Right lobe of liver (tissue), 6 donors: ENCODE data around the gene SPTLC2. TPM values are rescaled to one million over a fixed set of nuclear protein-coding genes. Genes with fewer than 3 reads are reported as not detected.
"Not testable (repeated sequence)": the region's sequence is repeated elsewhere in the genome, so short reads cannot be mapped to it uniquely, and the experiment has no call there.

Source experiments
- ATAC-seq, 4 donors: fragments of 200-7000 bp; cut with Tn5 transposase; one replicate each; pipeline ENCODE4 v1.9.1; 2020; ENCODE audit warnings: mild to moderate bottlenecking in 4 of 4, moderate library complexity in 4 of 4
- DNase-seq, 3 donors: peaks; one replicate each; pipeline ENCODE4 v3.0.0-alpha.2; 2020
- H3K27ac ChIP-seq, 3 donors: fragments of 200-600 bp; one replicate each; pipeline ENCODE4 v1.8.0; 2022
- H3K27me3 ChIP-seq, 2 donors: fragments of 200-600 bp; one replicate each; pipeline ENCODE4 v1.8.0; 2022
- H3K36me3 ChIP-seq, 4 donors: fragments of 200-600 bp; sonication (generic) in 1 of 4; one replicate each; pipeline versions ENCODE4 v1.5.1 to v1.8.0; 2017 to 2022; ENCODE audit warnings: control low read depth in 1 of 4
- H3K4me1 ChIP-seq, 4 donors: fragments of 200-600 bp; sonication (generic) in 1 of 4; one replicate each; pipeline versions ENCODE4 v1.5.1 to v1.8.0; 2017 to 2022; ENCODE audit warnings: control low read depth in 1 of 4
- H3K4me3 ChIP-seq, 3 donors: fragments of 200-600 bp; one replicate each; pipeline ENCODE4 v1.8.0; 2022
- H3K9me3 ChIP-seq, 4 donors: fragments of 200-600 bp; sonication (generic) in 1 of 4; one replicate each; pipeline versions ENCODE4 v1.5.1 to v1.8.0; 2017 to 2022; ENCODE audit warnings: control low read depth in 1 of 4
- CTCF ChIP-seq, 4 donors: fragments of 200-600 bp in 3 of 4; fragments of 450-650 bp in 1 of 4; IDR thresholded peaks; one replicate each; pipeline versions ENCODE4 v1.5.1 to v1.8.0; 2016 to 2022; ENCODE audit warnings: antibody characterized with exemption in 4 of 4, mild to moderate bottlenecking in 2 of 4
- POLR2A ChIP-seq: fragments of 450-650 bp; IDR thresholded peaks from one replicate; pipeline ENCODE4 v1.6.1; 2017; ENCODE audit warnings: antibody characterized with exemption, mild to moderate bottlenecking
- WGBS: methylation state at CpG from one replicate; pipeline ENCODE4 v1.1.6; 2018; ENCODE audit warnings: low coverage, low lambda C conversion rate; ENCODE audit not compliant: insufficient coverage; ENCODE audit errors: missing lambda C conversion rate; 5-methylcytosine and 5-hydroxymethylcytosine counted together
- intact Hi-C, 2 donors: fragments of 100-400 bp; cut with DNase I; formaldehyde crosslinking; loops; one replicate each; pipeline versions ENCODE4 v1.11.2 to v1.14.1; 2022
- total RNA-seq, 6 experiments: library from RNA; depleted of rRNA in 2 of 6; stranded (reverse); fragments of >200 nt in 2 of 6; fragmentation: NEBNext Ultra II Directional in 3 of 6; extraction: Animal tissue kit (Norgen Biotek cat#: 25700) in 3 of 6; gene quantifications; one replicate each; pipeline versions ENCODE4 v1.1.0 to v1.2.4, GENCODE V29; 2016 to 2023
- donor health status: DM: no; HTN: yes; CAD: no.
- donor health status: DM: no; HTN: no; CAD: no.
- donor health status: DM: no; HTN: no; CAD: no.
- donor health status: DM: no; HTN: yes; CAD: no.
- donor health status: DM: no; HTN: yes; CAD: no.

The SPTLC2 gene
- total RNA-seq, 6 experiments from 2014 or later, result 5.9 to 16.4 (median 10.7) TPM

GRCh38 chr14:77641534-77642341, 25.3 kb upstream of the SPTLC2 start:
- no peaks in the 10 kb centered on the region for H3K36me3 ChIP-seq
- peak; percentile 85 to 87 (median 86) for ATAC-seq
- H3K4me3 ChIP-seq, result peak overlapping the region; percentile 27 to 53 (median 36)
- DNase-seq, result peak; percentile 75 to 79 (median 78)
- peak overlapping the region; percentile 50 to 59 (median 58) for H3K27ac ChIP-seq
- H3K9me3 ChIP-seq, result no peaks in the 10 kb centered on the region
- WGBS, result 13% methylated on average over 29 of the region's 47 CpGs
- no peaks in the 10 kb centered on the region for H3K27me3 ChIP-seq
- no peak for TF ChIP-seq POLR2A
- no peak for TF ChIP-seq CTCF (IDR thresholded peaks at IDR 0.05)
- intact Hi-C loops, result no loop called here
- no peaks in the 10 kb centered on the region for H3K4me1 ChIP-seq

DNA sequence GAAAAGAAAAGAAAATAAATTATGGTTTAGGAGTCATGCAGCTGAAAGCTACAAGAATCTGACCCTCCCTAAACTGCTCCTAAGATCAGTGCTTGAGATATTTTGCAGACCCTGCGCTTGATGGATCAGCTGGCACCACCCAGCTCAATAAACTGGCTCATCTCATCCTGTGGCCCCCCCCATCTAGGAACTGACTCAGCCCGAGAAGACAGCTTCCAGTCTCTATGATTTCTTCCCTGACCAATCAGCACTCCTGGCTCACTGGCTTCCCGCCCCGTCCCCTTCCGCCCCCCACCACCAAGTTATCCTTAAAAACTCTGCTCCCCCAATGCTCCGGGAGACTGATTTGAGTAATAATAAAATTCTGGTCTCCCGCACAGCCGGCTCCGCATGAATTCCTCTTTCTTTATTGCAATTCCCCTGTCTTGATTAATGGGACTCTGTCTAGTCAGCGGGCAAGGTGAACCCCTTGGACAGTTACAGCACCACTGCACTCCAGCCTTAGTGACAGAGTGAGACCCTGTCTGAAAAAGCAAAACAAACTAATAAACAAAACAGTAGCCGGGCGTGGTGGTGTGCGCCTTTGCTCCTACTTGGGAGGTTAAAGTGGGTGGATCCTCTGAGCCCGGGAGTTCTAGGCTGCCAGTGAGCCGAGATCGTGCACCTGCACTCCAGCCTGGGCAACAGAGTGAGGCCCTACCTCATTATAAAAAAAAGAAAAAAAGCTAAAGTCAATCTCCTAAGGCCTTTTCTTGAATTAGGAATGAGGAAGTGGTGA, 24.5 kb upstream of the SPTLC2 start:
- peak overlapping the region in 1 of 3 donors; percentile 27 for H3K4me3 ChIP-seq
- ATAC-seq, result peak; percentile 13 to 51 (median 23)

GRCh38 chr14:77638771-77639171, 22.3 kb upstream of the SPTLC2 start:
- Histone ChIP-seq H3K27me3 (no peaks in the 10 kb centered on the region), H3K27ac (no peak overlapping the region), H3K9me3 (no peaks in the 10 kb centered on the region), H3K4me1 (no peaks in the 10 kb centered on the region), H3K36me3 (no peaks in the 10 kb centered on the region), H3K4me3 (no peak overlapping the region)
- intact Hi-C loops, result no loop called here
- ATAC-seq (no peak), DNase-seq (no peak)
- WGBS, result 58% methylated on average over 2 of the region's 2 CpGs
- TF ChIP-seq CTCF (IDR thresholded peaks at IDR 0.05), result no peak
- TF ChIP-seq POLR2A, result no peak

More for the DNA sequence above, 24.5 kb upstream of the SPTLC2 start:
- Histone ChIP-seq H3K36me3 (no peaks in the 10 kb centered on the region), H3K9me3 (no peaks in the 10 kb centered on the region), H3K4me1 (no peaks in the 10 kb centered on the region), H3K27ac (peak overlapping the region; percentile 50 to 59 (median 58)), H3K27me3 (no peaks in the 10 kb centered on the region)
- DNase-seq, result peak in 1 of 3 donors; percentile 48
- intact Hi-C loops, result no loop called here
- 38% methylated on average over 15 of the region's 16 CpGs for WGBS
- no peak for TF ChIP-seq POLR2A
- no peak for TF ChIP-seq CTCF (IDR thresholded peaks at IDR 0.05)

DNA sequence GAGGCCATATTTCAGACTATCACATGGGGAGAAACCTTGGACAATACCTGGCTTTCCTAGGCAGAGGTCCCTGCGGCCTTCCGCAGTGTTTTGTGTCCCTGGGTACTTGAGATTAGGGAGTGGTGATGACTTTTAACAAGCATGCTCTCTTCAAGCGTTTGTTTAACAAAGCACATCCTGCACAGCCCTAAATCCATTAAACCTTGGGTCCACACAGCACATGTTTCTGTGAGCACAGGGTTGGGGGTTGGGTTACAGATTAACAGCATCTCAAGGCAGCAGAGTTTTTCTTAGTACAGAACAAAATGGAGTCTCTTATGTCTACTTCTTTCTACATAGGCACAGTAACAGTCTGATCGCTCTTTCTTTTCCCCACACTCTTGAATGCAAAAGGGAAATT, 19.4 kb upstream of the SPTLC2 start:
- H3K27me3 ChIP-seq, H3K27ac ChIP-seq, H3K4me3 ChIP-seq, intact Hi-C loops, H3K36me3 ChIP-seq, H3K4me1 ChIP-seq, ATAC-seq, H3K9me3 ChIP-seq, DNase-seq: not testable (repeated sequence)
- WGBS, result 75% methylated on average over 4 of the region's 4 CpGs

GRCh38 chr14:77635466-77635865, 19.0 kb upstream of the SPTLC2 start:
- H3K4me3 ChIP-seq, ATAC-seq, H3K27ac ChIP-seq, intact Hi-C loops, H3K27me3 ChIP-seq, H3K9me3 ChIP-seq, DNase-seq, H3K36me3 ChIP-seq, H3K4me1 ChIP-seq: not testable (repeated sequence)
- 79% methylated on average over 6 of the region's 8 CpGs for WGBS
